ENCODE data around the gene UAP1L1. TPM values are rescaled to one million over a fixed set of nuclear protein-coding genes. Genes with fewer than 3 reads are reported as not detected.

The UAP1L1 gene
- total and polyA plus RNA-seq, 2 of the 8 experiments (the other 6 are each of a cell fraction or from before 2014, with no cell fraction given), result 2.0 to 5.4 TPM

GRCh38 chr9:137114613-137115393, 37.5 kb downstream of the UAP1L1 start, which contains the start of gene DPP7:
TSS of gene DPP7 (minus strand) at chr9:137114733. CDS start at chr9:137114713, 20 bp downstream.
- no peak within 1 kb of the TSS for H2AFZ ChIP-seq (ENCODE audit: low read length)
- ChIA-PET POLR2A (ENCODE audit: partially characterized antibody) (interaction anchor here (1.0 kb wide), 2 partner anchors 61 to 100 kb away, joined by 3 to 4 read pairs; no protein-coding TSS in a partner anchor), CTCF (ENCODE audit: partially characterized antibody) (interaction anchor here (0.8 to 1.8 kb wide), 11 partner anchors 23 to 112 kb away, joined by 3 to 6 read pairs (median 4); partner anchors contain the start of genes LRRC26, MAN1B1 and RNF224)
- H3K56ac ChIP-seq (replicated peaks; ENCODE audit: insufficient read length, low read depth, low read length), result no peak within 1 kb of the TSS
- H3K9ac ChIP-seq (replicated peaks in 1 of 4; ENCODE audit: extremely low read depth in 1 of 4, low read depth in 3 of 4, low read length in 3 of 4), result no peak within 1 kb of the TSS
- peaks cover 0 to 7% (median under 1%) of the 10 kb centered on the region in 4 experiments; a peak in 3 of 7 replicates for H3K4me1 ChIP-seq (replicated peaks in 1 of 4; ENCODE audit: control insufficient read depth in 3 of 4, insufficient read depth in 4 of 4, low read length in 3 of 4)
- H4K8ac ChIP-seq (ENCODE audit: extremely low read depth, insufficient read depth, low read length), result peak within 1 kb of the TSS; percentile 80; the same call in 1 of the 2 replicates
- H3K27ac ChIP-seq (ENCODE audit: low read depth, low read length), result no peak within 1 kb of the TSS
- H4K5ac ChIP-seq (ENCODE audit: insufficient read length, low read depth, low read length), result no peak within 1 kb of the TSS
- H3K27me3 ChIP-seq (replicated peaks in 1 of 4; ENCODE audit: control insufficient read depth in 3 of 4, extremely low read depth in 1 of 4, insufficient read depth in 3 of 4, low read length in 3 of 4), result peaks cover 15 to 36% (median 30%) of the 10 kb centered on the region in 4 experiments
- no peaks in the 10 kb centered on the region for H3K79me2 ChIP-seq (ENCODE audit: control insufficient read depth in 1 of 2, insufficient read depth in 2 of 2, low read length in 2 of 2)
- H3K23me2 ChIP-seq (ENCODE audit: low read depth, low read length), result peaks cover 3% of the 10 kb centered on the region; the same call in 1 of the 2 replicates
- no peak within 1 kb of the TSS for H2AK5ac ChIP-seq (ENCODE audit: low read depth, low read length)
- peak within 1 kb of the TSS in 2 of 4 experiments; percentile 5 to 63; a peak in 3 of 8 replicates for H3K4me3 ChIP-seq (ENCODE audit: extremely low read depth in 1 of 4, insufficient read depth in 2 of 4, low read depth in 3 of 4, low read length in 4 of 4)
- H3K4ac ChIP-seq (replicated peaks; ENCODE audit: insufficient read length, low read depth, low read length), result no peak within 1 kb of the TSS
- no peak within 1 kb of the TSS for H2BK20ac ChIP-seq (ENCODE audit: low read length)
- H3K4me2 ChIP-seq (ENCODE audit: insufficient read depth in 1 of 2, low read depth in 2 of 2, low read length in 2 of 2), result peak within 1 kb of the TSS; percentile 50 to 69
- H2BK15ac ChIP-seq (ENCODE audit: low read length), result no peak within 1 kb of the TSS
- FAIRE-seq (no peak), DNase-seq (ENCODE audit: low read depth in 1 of 2, low spot score in 2 of 2) (peak in 1 of 2 experiments; percentile 69)
- no peak within 1 kb of the TSS; the same call in 1 of the 2 replicates for H3K18ac ChIP-seq (ENCODE audit: extremely low read depth, low read length)
- no peaks in the 10 kb centered on the region for H3K9me3 ChIP-seq (ENCODE audit: insufficient read depth in 2 of 2, low read depth in 1 of 2, low read length in 1 of 2)
- H3K23ac ChIP-seq (ENCODE audit: insufficient read length), result no peak within 1 kb of the TSS
- H4K91ac ChIP-seq (replicated peaks; ENCODE audit: insufficient read length, low read length), result no peak within 1 kb of the TSS
- H2BK12ac ChIP-seq (ENCODE audit: low read depth, low read length), result no peak within 1 kb of the TSS
- H3K14ac ChIP-seq (ENCODE audit: insufficient read length), result no peak within 1 kb of the TSS
- no peak within 1 kb of the TSS for H2BK120ac ChIP-seq (replicated peaks; ENCODE audit: low read depth, low read length)
- H4K20me1 ChIP-seq (replicated peaks in 1 of 2; ENCODE audit: control insufficient read depth in 1 of 2, insufficient read depth in 2 of 2, low read length in 2 of 2), result peaks cover 0 to 4% of the 10 kb centered on the region in 2 experiments
- WGBS, 2 experiments (ENCODE audit: extremely low coverage in 1 of 2, insufficient coverage in 1 of 2, insufficient read length in 1 of 2, insufficient replicate concordance in 2 of 2, low coverage in 1 of 2, low lambda C conversion rate in 2 of 2, missing lambda C conversion rate in 1 of 2), result 16% methylated on average over 34 of the region's 70 CpGs; no CpG with 5 or more reads in 1 of the 2 experiments
- H3K79me1 ChIP-seq (ENCODE audit: low read depth, low read length), result no peaks in the 10 kb centered on the region
- no peaks in the 10 kb centered on the region for H3K36me3 ChIP-seq (ENCODE audit: control insufficient read depth in 2 of 4, insufficient read depth in 4 of 4, low read length in 3 of 4)
- H2BK5ac ChIP-seq (ENCODE audit: low read depth, low read length), result no peak within 1 kb of the TSS
- TF ChIP-seq, protein P1, sequence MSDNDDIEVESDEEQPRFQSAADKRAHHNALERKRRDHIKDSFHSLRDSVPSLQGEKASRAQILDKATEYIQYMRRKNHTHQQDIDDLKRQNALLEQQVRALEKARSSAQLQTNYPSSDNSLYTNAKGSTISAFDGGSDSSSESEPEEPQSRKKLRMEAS (IDR thresholded peaks at IDR 0.05), result peak; percentile 60
- TF ChIP-seq KDM4A (IDR thresholded peaks at IDR 0.05; ENCODE audit: low read depth, low read length, severe bottlenecking) (peak; percentile 79), SRF (IDR thresholded peaks at IDR 0.05; ENCODE audit: low read depth, low read length) (no peak), ATF2 (IDR thresholded peaks at IDR 0.05; ENCODE audit: low read length) (no peak), CTBP2 (IDR thresholded peaks at IDR 0.05; ENCODE audit: borderline replicate concordance, insufficient read depth, insufficient read length, low read length) (peak; percentile 64), SAP30 (IDR thresholded peaks at IDR 0.05; ENCODE audit: insufficient read depth, insufficient replicate concordance, low read length) (no peak), SUZ12 (IDR thresholded peaks at IDR 0.05; ENCODE audit: low read length) (peak; percentile 61)
- TF ChIP-seq, protein P2, sequence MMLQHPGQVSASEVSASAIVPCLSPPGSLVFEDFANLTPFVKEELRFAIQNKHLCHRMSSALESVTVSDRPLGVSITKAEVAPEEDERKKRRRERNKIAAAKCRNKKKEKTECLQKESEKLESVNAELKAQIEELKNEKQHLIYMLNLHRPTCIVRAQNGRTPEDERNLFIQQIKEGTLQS (IDR thresholded peaks at IDR 0.05; ENCODE audit: insufficient read depth, low read depth, low read length), result peak; percentile 71; the same call in 1 of the 2 replicates
